HCT116 (cell line): ENCODE data around the gene BICRA. TPM values are rescaled to one million over a fixed set of nuclear protein-coding genes. Genes with fewer than 3 reads are reported as not detected.

Experiments
- ATAC-seq: fragments of 200-7000 bp; cut with Tn5 transposase; 2 replicates; pipeline ENCODE4 v1.9.1; 2020; ENCODE audit warnings: mild to moderate bottlenecking, moderate library complexity
- BruUV-seq: library from RNA; stranded (reverse); fragments of 400-500 nt; replicated peaks from 2 replicates; lab custom pipeline; 2021; lab: Mats Ljungman, UMichigan
- CTCF ChIA-PET: fragments of 300-600 bp; sonication (Branson Sonifier 250); formaldehyde crosslinking; loops from one replicate; lab custom pipeline; 2021; ENCODE audit warnings: antibody characterized with exemption; lab: Charles Lee
- POLR2A ChIA-PET: fragments of 300-600, 350-600 bp; sonication (Branson Sonifier 250); formaldehyde crosslinking; loops from one replicate; lab custom pipeline; 2021; ENCODE audit warnings: antibody characterized with exemption; lab: Charles Lee
- RAD21 ChIA-PET, 2 experiments: fragments of 300-600 bp; sonication (Branson Sonifier 250); formaldehyde crosslinking; loops; one replicate each; lab custom pipeline; 2023; ENCODE audit warnings: low total read pairs in 2 of 2; ENCODE audit not compliant: uncharacterized antibody in 2 of 2, unreplicated experiment in 2 of 2, low non-redundant PET in 1 of 2; lab: Charles Lee
- DNase-seq: peaks from one replicate; pipeline ENCODE4 v3.0.0-alpha.2; 2010; ENCODE audit warnings: low read depth, low spot score
- H2AFZ ChIP-seq: fragments of 200-600 bp; shearing (Covaris generic), sonication (generic); 2 replicates; pipeline ENCODE4 v1.6.1; 2017; ENCODE audit warnings: low read depth, mixed run types, mixed read lengths, antibody characterized with exemption, low read length; ENCODE audit not compliant: poor library complexity, severe bottlenecking
- H3K27ac ChIP-seq: 2 replicates; pipeline ENCODE4 v1.5.1; 2012; ENCODE audit warnings: low read depth, low read length
- H3K27me3 ChIP-seq: fragments of 200-600 bp; sonication (generic); 2 replicates; pipeline ENCODE4 v1.6.1; 2016; ENCODE audit warnings: mixed run types, low read length, mixed read lengths; ENCODE audit not compliant: insufficient read depth
- H3K36me3 ChIP-seq, 2 experiments: fragments of 200-500 bp in 1 of 2; fragments of 200-600 bp in 1 of 2; sonication (Bioruptor generic) in 1 of 2; sonication (generic) in 1 of 2; 2 replicates each; pipeline versions ENCODE4 v1.5.1 to v1.6.1; 2014 to 2016; ENCODE audit warnings: low read length in 2 of 2, inconsistent platforms in 1 of 2, mixed read lengths in 1 of 2, mixed run types in 1 of 2; ENCODE audit not compliant: insufficient read depth in 2 of 2, control insufficient read depth in 1 of 2
- H3K4me1 ChIP-seq, 2 experiments: fragments of 200-600 bp in 1 of 2; sonication (generic) in 1 of 2; 2 replicates each; pipeline versions ENCODE4 v1.5.1 to v1.6.1; 2012 to 2017; ENCODE audit warnings: low read length in 2 of 2, inconsistent platforms in 1 of 2, mild to moderate bottlenecking in 1 of 2, mixed read lengths in 1 of 2, mixed run types in 1 of 2, moderate library complexity in 1 of 2; ENCODE audit not compliant: insufficient read depth in 2 of 2, control insufficient read depth in 1 of 2
- H3K4me2 ChIP-seq: fragments of 200-600 bp; sonication (generic); 2 replicates; pipeline ENCODE4 v1.6.1; 2017; ENCODE audit warnings: mixed run types, low read length, mixed read lengths
- H3K4me3 ChIP-seq, 2 experiments: fragments of 200-600 bp in 1 of 2; sonication (generic) in 1 of 2; replicated peaks in 1 of 2; 2 replicates each; pipeline ENCODE4 v1.5.1; 2011 to 2016; ENCODE audit warnings: low read length in 2 of 2, control low read depth in 1 of 2, low read depth in 1 of 2, mild to moderate bottlenecking in 1 of 2, mixed read lengths in 1 of 2, mixed run types in 1 of 2
- H3K79me2 ChIP-seq: fragments of 200-600 bp; sonication (generic); 2 replicates; pipeline ENCODE4 v1.6.1; 2017; ENCODE audit warnings: mild to moderate bottlenecking, mixed run types, low read length, moderate library complexity, mixed read lengths; ENCODE audit not compliant: insufficient read depth
- H3K9ac ChIP-seq: fragments of 200-600 bp; sonication (generic); 2 replicates; pipeline ENCODE4 v1.6.1; 2016; ENCODE audit warnings: low read length, mixed read lengths
- H3K9me2 ChIP-seq: fragments of 200-600 bp; sonication (generic), shearing (Covaris generic); 2 replicates; pipeline ENCODE4 v1.6.1; 2017; ENCODE audit warnings: mixed run types, mild to moderate bottlenecking, moderate library complexity; ENCODE audit not compliant: insufficient read depth
- H3K9me3 ChIP-seq, 2 experiments: fragments of 200-500 bp in 1 of 2; fragments of 200-600 bp in 1 of 2; sonication (Bioruptor generic) in 1 of 2; sonication (generic) in 1 of 2; 2 replicates each; pipeline ENCODE4 v1.6.1; 2014 to 2017; ENCODE audit warnings: low read length in 2 of 2, mixed read lengths in 2 of 2, inconsistent platforms in 1 of 2, low read depth in 1 of 2, mild to moderate bottlenecking in 1 of 2, mixed run types in 1 of 2, moderate library complexity in 1 of 2; ENCODE audit not compliant: control insufficient read depth in 1 of 2, insufficient read depth in 1 of 2
- H4K20me1 ChIP-seq: fragments of 200-600 bp; sonication (generic), shearing (Covaris generic); 2 replicates; pipeline ENCODE4 v1.6.1; 2017; ENCODE audit warnings: mixed run types, mild to moderate bottlenecking, moderate library complexity; ENCODE audit not compliant: insufficient read depth
- CEBPB ChIP-seq: IDR thresholded peaks from 2 replicates; pipeline ENCODE4 v1.6.1; 2012; ENCODE audit warnings: low read depth
- EGR1 ChIP-seq: IDR thresholded peaks from 2 replicates; pipeline ENCODE4 v1.6.1; 2012; ENCODE audit warnings: low read depth
- EZH2phosphoT487 ChIP-seq: fragments of 200-600 bp; IDR thresholded peaks from 2 replicates; pipeline ENCODE4 v1.6.1; 2018; ENCODE audit warnings: antibody characterized with exemption, borderline replicate concordance
- FOSL1 ChIP-seq: IDR thresholded peaks from 2 replicates; pipeline ENCODE4 v1.6.1; 2012; ENCODE audit warnings: low read depth
- JUND ChIP-seq: IDR thresholded peaks from 2 replicates; pipeline ENCODE4 v1.6.1; 2012
- POLR2A ChIP-seq: IDR thresholded peaks from 2 replicates; pipeline ENCODE4 v1.7.0; 2011; ENCODE audit warnings: borderline replicate concordance; ENCODE audit not compliant: insufficient read depth, insufficient read length; ENCODE audit errors: extremely low read depth
- POLR2AphosphoS5 ChIP-seq: IDR thresholded peaks from 2 replicates; pipeline ENCODE4 v1.6.1; 2011; ENCODE audit warnings: mild to moderate bottlenecking, low read depth, low read length, moderate library complexity
- RAD21 ChIP-seq: IDR thresholded peaks from 2 replicates; pipeline ENCODE4 v1.6.1; 2012; ENCODE audit warnings: low read depth, mild to moderate bottlenecking
- REST ChIP-seq: IDR thresholded peaks from 2 replicates; pipeline ENCODE4 v1.6.1; 2012; ENCODE audit warnings: low read depth
- SRF ChIP-seq: IDR thresholded peaks from 2 replicates; pipeline ENCODE4 v1.6.1; 2012; ENCODE audit warnings: low read depth
- TCF7L2 ChIP-seq: IDR thresholded peaks from 2 replicates; pipeline ENCODE4 v1.7.0; 2011; ENCODE audit warnings: borderline replicate concordance, inconsistent platforms; ENCODE audit not compliant: insufficient read depth, insufficient read length; ENCODE audit errors: extremely low read depth
- YY1 ChIP-seq: IDR thresholded peaks from 2 replicates; pipeline ENCODE4 v1.6.1; 2011; ENCODE audit warnings: low read length, low read depth, moderate library complexity, mild to moderate bottlenecking; ENCODE audit not compliant: insufficient replicate concordance; ENCODE audit errors: extremely low read depth
- ZFX ChIP-seq: fragments of 450-650 bp; IDR thresholded peaks from 2 replicates; pipeline ENCODE4 v1.6.1; 2017
- intact Hi-C: fragments of 100-400 bp; cut with micrococcal nuclease; formaldehyde crosslinking; loops from 2 replicates; pipeline ENCODE4 v1.10.0; 2022
- total RNA-seq: library from RNA; stranded (reverse); gene quantifications from one replicate; pipeline ENCODE4 v1.2.1, GENCODE V29; 2021; ENCODE audit not compliant: unreplicated experiment
- TF ChIP-seq, protein P1 (sequence below): IDR thresholded peaks from 2 replicates; pipeline ENCODE4 v1.6.1; 2011; ENCODE audit warnings: mild to moderate bottlenecking, low read length, moderate library complexity; ENCODE audit not compliant: insufficient replicate concordance; ENCODE audit errors: extremely low read depth

BICRA gene
- total RNA-seq, 1 experiment from 2014 or later: 11.3 TPM

GRCh38 chr19:47675271-47675670 is 66.3 kb downstream of the BICRA start:
- RAD21 ChIA-PET: no interaction called here
- intact Hi-C loops: no loop called here

DNA sequence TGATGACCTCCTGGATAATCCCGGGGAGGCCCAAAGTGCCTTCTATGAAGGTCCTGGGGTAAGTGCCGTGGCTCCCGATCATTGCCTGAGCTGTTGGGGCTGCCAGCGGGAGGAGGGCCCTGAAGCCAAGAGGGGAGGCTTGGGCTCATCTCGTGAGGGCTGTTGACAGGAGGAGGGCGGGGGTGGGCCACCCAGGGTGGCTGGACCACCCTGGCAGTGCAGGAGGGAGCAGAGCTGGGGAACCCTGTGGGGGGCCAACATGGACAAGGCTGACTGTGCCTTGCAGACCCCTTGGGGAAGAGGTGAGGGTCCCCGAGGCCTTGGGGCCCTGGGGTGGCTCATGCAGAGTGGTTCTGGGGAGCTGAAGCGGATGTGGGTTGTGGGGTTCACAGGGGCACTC is 66.9 kb downstream of the BICRA start:
- ChIA-PET RAD21 (no interaction called here), CTCF (no interaction called here), POLR2A (interaction anchor here (0.9 kb wide), 1 partner anchor 10 kb away, joined by 3 read pairs; no protein-coding TSS in a partner anchor)
- no TSS peak for BruUV-seq
- Histone ChIP-seq H3K9me3 (no peaks in the 10 kb centered on the region), H2AFZ (no peak overlapping the region), H3K9ac (no peak overlapping the region), H3K4me2 (no peak overlapping the region), H3K36me3 (peaks cover 2 to 5% of the 10 kb centered on the region in 2 experiments; a peak in 2 of 4 replicates), H3K27ac (no peak overlapping the region), H3K9me2 (no peaks in the 10 kb centered on the region), H4K20me1 (no peaks in the 10 kb centered on the region), H3K4me3 (no peak overlapping the region), H3K79me2 (no peaks in the 10 kb centered on the region), H3K4me1 (no peaks in the 10 kb centered on the region), H3K27me3 (no peaks in the 10 kb centered on the region)
- ATAC-seq (no peak), DNase-seq (no peak)
- intact Hi-C loops: no loop called here
- no peak for TF ChIP-seq ZFX
- TF ChIP-seq, protein P1, sequence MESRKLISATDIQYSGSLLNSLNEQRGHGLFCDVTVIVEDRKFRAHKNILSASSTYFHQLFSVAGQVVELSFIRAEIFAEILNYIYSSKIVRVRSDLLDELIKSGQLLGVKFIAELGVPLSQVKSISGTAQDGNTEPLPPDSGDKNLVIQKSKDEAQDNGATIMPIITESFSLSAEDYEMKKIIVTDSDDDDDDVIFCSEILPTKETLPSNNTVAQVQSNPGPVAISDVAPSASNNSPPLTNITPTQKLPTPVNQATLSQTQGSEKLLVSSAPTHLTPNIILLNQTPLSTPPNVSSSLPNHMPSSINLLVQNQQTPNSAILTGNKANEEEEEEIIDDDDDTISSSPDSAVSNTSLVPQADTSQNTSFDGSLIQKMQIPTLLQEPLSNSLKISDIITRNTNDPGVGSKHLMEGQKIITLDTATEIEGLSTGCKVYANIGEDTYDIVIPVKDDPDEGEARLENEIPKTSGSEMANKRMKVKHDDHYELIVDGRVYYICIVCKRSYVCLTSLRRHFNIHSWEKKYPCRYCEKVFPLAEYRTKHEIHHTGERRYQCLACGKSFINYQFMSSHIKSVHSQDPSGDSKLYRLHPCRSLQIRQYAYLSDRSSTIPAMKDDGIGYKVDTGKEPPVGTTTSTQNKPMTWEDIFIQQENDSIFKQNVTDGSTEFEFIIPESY: no peak
- TF ChIP-seq RAD21: no peak
- no peak for TF ChIP-seq CEBPB
- TF ChIP-seq EZH2phosphoT487: no peak
- TF ChIP-seq YY1: no peak
- TF ChIP-seq REST: no peak
- TF ChIP-seq EGR1: no peak

More at GRCh38 chr19:47675271-47675670, 66.3 kb downstream of the BICRA start:
- DNase-seq (no peak), ATAC-seq (no peak)
- Histone ChIP-seq H3K4me2 (no peak overlapping the region), H4K20me1 (no peaks in the 10 kb centered on the region), H3K79me2 (no peaks in the 10 kb centered on the region), H3K36me3 (peaks cover 2 to 5% of the 10 kb centered on the region in 2 experiments; a peak in 2 of 4 replicates), H3K27ac (no peak overlapping the region), H3K4me1 (no peaks in the 10 kb centered on the region), H3K4me3 (no peak overlapping the region), H3K9me3 (no peaks in the 10 kb centered on the region), H3K9ac (no peak overlapping the region), H3K27me3 (no peaks in the 10 kb centered on the region), H3K9me2 (no peaks in the 10 kb centered on the region), H2AFZ (no peak overlapping the region)
- no TSS peak for BruUV-seq
- CTCF ChIA-PET: no interaction called here
- POLR2A ChIA-PET: interaction anchor here (0.9 kb wide), 1 partner anchor 9 kb away, joined by 3 read pairs; no protein-coding TSS in a partner anchor
- TF ChIP-seq TCF7L2 (no peak), POLR2A (no peak), YY1 (no peak), POLR2AphosphoS5 (no peak), FOSL1 (no peak), SRF (no peak), JUND (no peak)
